ENCODE measurements around the gene SMIM41.

The SMIM41 gene

DNA sequence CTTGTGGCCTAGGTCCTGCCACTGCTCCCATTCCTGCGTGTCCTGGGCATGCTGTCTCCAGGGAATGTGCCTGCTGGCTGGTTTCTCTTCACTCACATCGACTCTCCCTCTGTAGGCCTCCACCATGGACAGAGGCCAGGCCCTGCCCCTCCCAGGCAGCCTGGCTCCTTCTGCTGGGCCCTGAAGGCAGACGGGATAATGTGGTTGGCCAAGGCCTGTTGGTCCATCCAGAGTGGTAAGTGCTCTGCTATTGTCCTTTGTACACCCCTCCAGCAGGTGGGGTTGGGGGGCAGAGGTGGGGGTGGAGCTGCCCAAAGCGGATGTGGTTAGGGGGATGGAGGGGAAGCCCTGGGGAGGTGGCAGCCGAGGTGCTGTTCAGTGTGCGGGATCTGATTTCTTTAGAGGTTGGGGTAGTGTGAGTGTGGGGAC is 37.8 kb upstream of the SMIM41 start:
- Histone ChIP-seq H3K23ac (ENCODE audit: low read length) (no peak overlapping the region), H2AK5ac (ENCODE audit: low read length) (no peak overlapping the region), H3K79me1 (ENCODE audit: low read length) (peaks cover 9% of the 10 kb centered on the region), H3K4ac (ENCODE audit: low read depth, low read length) (no peak overlapping the region), H4K5ac (ENCODE audit: low read length) (no peak overlapping the region), H3K36me3 (ENCODE audit: control insufficient read depth, insufficient read depth, low read length) (no peaks in the 10 kb centered on the region), H2BK5ac (ENCODE audit: low read length) (no peak overlapping the region), H3K56ac (ENCODE audit: low read length) (no peak overlapping the region), H3K4me1 (ENCODE audit: control insufficient read depth, low read depth, low read length) (no peaks in the 10 kb centered on the region), H3K27ac (ENCODE audit: low read depth, low read length) (no peak overlapping the region), H3K27me3 (ENCODE audit: insufficient read depth, low read length, poor library complexity) (no peaks in the 10 kb centered on the region), H3K79me2 (ENCODE audit: control insufficient read depth, insufficient read depth, low read length) (no peaks in the 10 kb centered on the region), H3K4me3 (ENCODE audit: low read length) (no peak overlapping the region), H2BK15ac (replicated peaks; ENCODE audit: low read depth) (no peak overlapping the region), H3K4me2 (ENCODE audit: low read length) (no peak overlapping the region), H2BK120ac (ENCODE audit: low read depth, low read length) (no peak overlapping the region), H3K18ac (ENCODE audit: low read length) (no peak overlapping the region), H3K9ac (ENCODE audit: low read length) (no peak overlapping the region), H4K8ac (ENCODE audit: low read depth, low read length) (no peak overlapping the region)
- WGBS (ENCODE audit: extremely low coverage, insufficient coverage, low lambda C conversion rate) = no CpG with 5 or more reads among the region's 6 CpGs
- peak; percentile 83 for DNase-seq

DNA sequence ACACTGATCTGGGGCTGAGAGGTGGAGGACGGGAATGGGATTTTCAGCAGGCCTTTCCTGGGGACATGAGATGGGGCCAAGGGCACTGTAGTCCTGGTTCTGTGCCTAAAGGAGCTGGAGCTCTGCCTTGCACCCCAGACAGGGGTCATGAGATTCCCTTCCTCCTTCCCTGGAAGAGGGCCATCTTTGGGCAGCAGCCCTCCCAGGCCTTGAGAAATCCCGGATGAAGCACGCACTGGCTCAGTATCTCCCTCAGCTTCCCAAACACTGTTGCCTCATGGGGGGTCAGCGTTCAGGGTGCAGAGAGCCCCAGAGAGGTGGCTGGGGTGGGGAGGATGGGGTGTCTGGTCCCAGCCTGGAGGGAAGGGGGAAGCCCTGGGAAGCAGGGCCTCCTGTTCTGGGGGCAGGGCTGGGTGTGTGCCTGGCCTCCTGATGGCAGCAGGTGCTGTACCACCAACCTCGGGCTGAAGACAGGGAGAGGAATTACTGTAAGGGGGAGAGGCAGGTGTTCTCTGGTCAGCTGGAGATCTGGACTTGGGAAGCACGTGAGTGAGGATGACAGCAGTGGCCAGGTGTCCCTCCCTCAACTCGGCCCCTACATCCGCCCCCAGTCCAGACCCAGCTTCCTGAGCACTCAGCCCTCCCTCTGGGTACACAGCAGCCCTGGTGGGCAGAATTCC is 36.7 kb upstream of the SMIM41 start:
- H2BK15ac ChIP-seq (replicated peaks; ENCODE audit: low read depth) = no peak overlapping the region
- no peak overlapping the region for H2BK120ac ChIP-seq (ENCODE audit: low read depth, low read length)
- H3K56ac ChIP-seq (ENCODE audit: low read length) = no peak overlapping the region
- no peak overlapping the region for H3K27ac ChIP-seq (ENCODE audit: low read depth, low read length)
- no peaks in the 10 kb centered on the region for H3K79me2 ChIP-seq (ENCODE audit: control insufficient read depth, insufficient read depth, low read length)
- peaks cover 9% of the 10 kb centered on the region for H3K79me1 ChIP-seq (ENCODE audit: low read length)
- no peak overlapping the region for H3K9ac ChIP-seq (ENCODE audit: low read length)
- no peak overlapping the region for H2BK5ac ChIP-seq (ENCODE audit: low read length)
- H3K4me3 ChIP-seq (ENCODE audit: low read length) = no peak overlapping the region
- no CpG with 5 or more reads among the region's 8 CpGs for WGBS (ENCODE audit: extremely low coverage, insufficient coverage, low lambda C conversion rate)
- no peak overlapping the region for H4K8ac ChIP-seq (ENCODE audit: low read depth, low read length)
- H3K4me2 ChIP-seq (ENCODE audit: low read length) = no peak overlapping the region
- DNase-seq = no peak
- H3K36me3 ChIP-seq (ENCODE audit: control insufficient read depth, insufficient read depth, low read length) = no peaks in the 10 kb centered on the region
- no peak overlapping the region for H2AK5ac ChIP-seq (ENCODE audit: low read length)
- no peak overlapping the region for H3K23ac ChIP-seq (ENCODE audit: low read length)
- no peaks in the 10 kb centered on the region for H3K27me3 ChIP-seq (ENCODE audit: insufficient read depth, low read length, poor library complexity)
- no peak overlapping the region for H3K18ac ChIP-seq (ENCODE audit: low read length)
- no peak overlapping the region for H3K4ac ChIP-seq (ENCODE audit: low read depth, low read length)
- no peaks in the 10 kb centered on the region for H3K4me1 ChIP-seq (ENCODE audit: control insufficient read depth, low read depth, low read length)
- no peak overlapping the region for H4K5ac ChIP-seq (ENCODE audit: low read length)

DNA sequence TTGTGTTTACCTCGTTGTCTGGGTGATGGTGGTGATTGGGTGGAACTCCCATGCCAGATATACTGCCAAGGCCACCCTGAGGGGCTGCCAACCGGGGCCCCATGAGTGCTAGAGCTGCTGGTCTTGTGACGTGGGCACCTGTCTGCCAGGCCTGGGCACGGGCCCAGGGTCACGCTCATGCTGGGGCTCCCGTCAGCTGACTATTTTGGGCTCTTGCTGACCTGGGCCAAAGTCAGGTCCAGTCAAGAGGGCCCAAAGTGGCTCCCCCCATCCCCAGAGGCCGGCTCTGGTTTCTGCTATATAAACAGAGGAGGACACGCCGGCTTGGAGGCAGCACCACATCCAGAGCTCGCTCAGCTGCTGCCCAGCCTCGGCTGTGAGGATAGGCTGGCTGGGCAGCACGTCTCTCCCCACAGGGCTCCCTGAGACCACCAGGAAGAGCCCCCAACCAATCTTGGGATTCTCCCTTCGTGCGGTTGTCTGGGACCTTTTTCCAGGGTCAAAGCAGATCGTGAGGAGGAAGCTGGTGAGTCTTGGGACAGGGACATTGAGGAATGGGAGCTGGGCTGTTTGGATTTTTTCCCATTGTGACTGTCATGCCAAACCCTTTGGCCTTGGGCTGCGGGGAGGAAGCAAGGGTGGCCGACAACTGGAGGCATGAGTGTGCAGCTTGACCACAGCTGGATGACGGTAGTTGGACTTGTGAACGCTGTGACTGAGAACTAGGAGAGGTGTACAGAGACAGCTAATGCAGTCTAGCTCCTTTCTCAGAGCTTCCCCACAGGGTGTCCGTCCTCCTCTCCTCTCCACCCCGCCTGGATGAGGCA is 35.9 kb upstream of the SMIM41 start:
- no peak overlapping the region for H3K4me3 ChIP-seq (ENCODE audit: low read length)
- H3K79me2 ChIP-seq (ENCODE audit: control insufficient read depth, insufficient read depth, low read length) = no peaks in the 10 kb centered on the region
- H4K5ac ChIP-seq (ENCODE audit: low read length) = no peak overlapping the region
- no peak overlapping the region for H3K4me2 ChIP-seq (ENCODE audit: low read length)
- no peak overlapping the region for H3K9ac ChIP-seq (ENCODE audit: low read length)
- H4K8ac ChIP-seq (ENCODE audit: low read depth, low read length) = no peak overlapping the region
- no peak overlapping the region for H2BK5ac ChIP-seq (ENCODE audit: low read length)
- no peak overlapping the region for H2BK15ac ChIP-seq (replicated peaks; ENCODE audit: low read depth)
- no peak overlapping the region for H2AK5ac ChIP-seq (ENCODE audit: low read length)
- H3K18ac ChIP-seq (ENCODE audit: low read length) = no peak overlapping the region
- H3K56ac ChIP-seq (ENCODE audit: low read length) = no peak overlapping the region
- H3K4ac ChIP-seq (ENCODE audit: low read depth, low read length) = no peak overlapping the region
- no peak overlapping the region for H3K27ac ChIP-seq (ENCODE audit: low read depth, low read length)
- H3K27me3 ChIP-seq (ENCODE audit: insufficient read depth, low read length, poor library complexity) = no peaks in the 10 kb centered on the region
- no CpG with 5 or more reads among the region's 21 CpGs for WGBS (ENCODE audit: extremely low coverage, insufficient coverage, low lambda C conversion rate)
- peaks cover 9% of the 10 kb centered on the region for H3K79me1 ChIP-seq (ENCODE audit: low read length)
- no peak overlapping the region for H3K23ac ChIP-seq (ENCODE audit: low read length)
- no peak overlapping the region for H2BK120ac ChIP-seq (ENCODE audit: low read depth, low read length)
- H3K4me1 ChIP-seq (ENCODE audit: control insufficient read depth, low read depth, low read length) = no peaks in the 10 kb centered on the region
- DNase-seq = no peak
- no peaks in the 10 kb centered on the region for H3K36me3 ChIP-seq (ENCODE audit: control insufficient read depth, insufficient read depth, low read length)

DNA sequence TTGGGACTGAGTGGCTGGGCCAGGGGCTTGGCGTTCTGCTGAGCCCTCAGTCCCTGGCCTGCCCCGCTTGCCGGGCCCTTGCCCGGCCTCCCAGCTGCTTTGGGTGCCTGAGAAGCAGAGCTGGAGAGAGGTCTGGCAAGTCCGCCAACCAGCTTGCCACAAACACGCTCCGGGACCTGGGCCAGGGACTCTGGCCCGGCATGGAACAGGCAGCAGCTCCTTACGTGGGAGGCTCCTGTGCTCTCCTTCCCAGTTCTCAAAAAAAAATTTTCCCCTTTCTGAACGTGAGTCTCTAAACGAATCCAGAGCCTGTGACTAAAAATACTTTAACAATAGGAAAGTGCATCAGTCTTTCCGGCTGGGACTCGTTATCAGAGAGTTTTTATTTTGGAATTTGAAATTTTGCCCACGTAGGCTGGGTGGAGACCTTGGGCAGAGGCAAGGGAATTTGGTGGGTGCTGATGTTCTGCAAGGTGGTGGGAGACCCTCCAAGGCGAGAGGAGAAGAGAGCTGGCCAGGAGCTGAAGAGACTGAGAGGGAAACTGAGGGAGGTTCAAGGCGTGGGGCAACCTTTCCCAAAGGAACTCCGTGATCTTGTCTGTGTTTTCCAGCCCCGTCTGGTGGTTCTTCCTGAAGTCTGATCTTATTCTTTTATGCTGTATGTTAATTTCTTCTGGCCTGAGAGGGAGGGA is 35.1 kb upstream of the SMIM41 start:
- no peak overlapping the region for H2BK5ac ChIP-seq (ENCODE audit: low read length)
- H3K27ac ChIP-seq (ENCODE audit: low read depth, low read length) = no peak overlapping the region
- H3K79me2 ChIP-seq (ENCODE audit: control insufficient read depth, insufficient read depth, low read length) = no peaks in the 10 kb centered on the region
- no peak overlapping the region for H2BK120ac ChIP-seq (ENCODE audit: low read depth, low read length)
- H3K23ac ChIP-seq (ENCODE audit: low read length) = no peak overlapping the region
- no peak overlapping the region for H3K56ac ChIP-seq (ENCODE audit: low read length)
- H3K18ac ChIP-seq (ENCODE audit: low read length) = no peak overlapping the region
- no peak overlapping the region for H2BK15ac ChIP-seq (replicated peaks; ENCODE audit: low read depth)
- peaks cover 7% of the 10 kb centered on the region for H3K79me1 ChIP-seq (ENCODE audit: low read length)
- no peak overlapping the region for H2AK5ac ChIP-seq (ENCODE audit: low read length)
- no CpG with 5 or more reads among the region's 18 CpGs for WGBS (ENCODE audit: extremely low coverage, insufficient coverage, low lambda C conversion rate)
- H3K4ac ChIP-seq (ENCODE audit: low read depth, low read length) = no peak overlapping the region
- no peak overlapping the region for H3K9ac ChIP-seq (ENCODE audit: low read length)
- no peaks in the 10 kb centered on the region for H3K4me1 ChIP-seq (ENCODE audit: control insufficient read depth, low read depth, low read length)
- no peak overlapping the region for H3K4me2 ChIP-seq (ENCODE audit: low read length)
- H3K27me3 ChIP-seq (ENCODE audit: insufficient read depth, low read length, poor library complexity) = no peaks in the 10 kb centered on the region
- DNase-seq = no peak
- H4K5ac ChIP-seq (ENCODE audit: low read length) = no peak overlapping the region
- H4K8ac ChIP-seq (ENCODE audit: low read depth, low read length) = no peak overlapping the region
- no peaks in the 10 kb centered on the region for H3K36me3 ChIP-seq (ENCODE audit: control insufficient read depth, insufficient read depth, low read length)
- H3K4me3 ChIP-seq (ENCODE audit: low read length) = no peak overlapping the region

DNA sequence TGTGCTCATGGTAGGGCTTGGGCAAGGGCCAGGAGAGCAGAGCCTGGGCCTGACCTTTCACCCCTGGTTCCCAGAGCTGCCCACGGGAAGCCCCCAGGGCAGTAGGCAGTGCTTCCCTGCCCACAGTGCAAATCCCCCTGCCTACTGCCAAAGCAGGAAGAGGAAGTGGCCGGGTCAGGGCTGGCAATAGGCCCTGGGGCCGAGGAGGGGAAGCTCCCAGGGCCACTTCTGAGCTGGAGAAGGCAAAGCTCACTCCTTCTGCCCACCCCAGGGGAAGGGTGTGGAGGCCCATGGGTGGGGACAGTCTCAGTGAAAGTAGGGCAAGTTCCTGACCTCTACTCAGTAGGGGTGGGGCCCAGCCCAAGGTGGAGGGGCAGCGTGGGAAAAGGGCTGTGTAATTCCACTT is 33.7 kb upstream of the SMIM41 start:
- no peak overlapping the region for H2BK120ac ChIP-seq (ENCODE audit: low read depth, low read length)
- H3K79me1 ChIP-seq (ENCODE audit: low read length) = no peaks in the 10 kb centered on the region
- H4K5ac ChIP-seq (ENCODE audit: low read length) = no peak overlapping the region
- H3K4me3 ChIP-seq (ENCODE audit: low read length) = no peak overlapping the region
- H4K8ac ChIP-seq (ENCODE audit: low read depth, low read length) = no peak overlapping the region
- no peak for DNase-seq
- no peak overlapping the region for H3K9ac ChIP-seq (ENCODE audit: low read length)
- H3K27me3 ChIP-seq (ENCODE audit: insufficient read depth, low read length, poor library complexity) = no peaks in the 10 kb centered on the region
- no peak overlapping the region for H3K4me2 ChIP-seq (ENCODE audit: low read length)
- H3K27ac ChIP-seq (ENCODE audit: low read depth, low read length) = no peak overlapping the region
- no peak overlapping the region for H2AK5ac ChIP-seq (ENCODE audit: low read length)
- H3K79me2 ChIP-seq (ENCODE audit: control insufficient read depth, insufficient read depth, low read length) = no peaks in the 10 kb centered on the region
- no peak overlapping the region for H3K4ac ChIP-seq (ENCODE audit: low read depth, low read length)
- H3K23ac ChIP-seq (ENCODE audit: low read length) = no peak overlapping the region
- H3K18ac ChIP-seq (ENCODE audit: low read length) = no peak overlapping the region
- H3K36me3 ChIP-seq (ENCODE audit: control insufficient read depth, insufficient read depth, low read length) = no peaks in the 10 kb centered on the region
- no peak overlapping the region for H3K56ac ChIP-seq (ENCODE audit: low read length)
- no CpG with 5 or more reads among the region's 4 CpGs for WGBS (ENCODE audit: extremely low coverage, insufficient coverage, low lambda C conversion rate)
- no peak overlapping the region for H2BK15ac ChIP-seq (replicated peaks; ENCODE audit: low read depth)
- no peak overlapping the region for H2BK5ac ChIP-seq (ENCODE audit: low read length)
- H3K4me1 ChIP-seq (ENCODE audit: control insufficient read depth, low read depth, low read length) = peaks cover 4% of the 10 kb centered on the region

All from mesendoderm (in vitro differentiated cells).